ENCODE measurements around the gene GJD2.

Gene GJD2

GRCh38 chr15:34754674-34755418, at the start of gene GJD2:
Gene GJD2, minus strand, starts transcription at chr15:34754998. Its CDS starts 510 bp downstream, at chr15:34754488.
- in situ Hi-C loops (cut with MboI; ENCODE audit: low sequenced_read_pairs), result no loop called here

- in situ Hi-C loops (cut with MboI; ENCODE audit: low sequenced_read_pairs), result no loop called here
Measured at GRCh38 chr15:34804113-34804512, 49.3 kb upstream of the GJD2 start.

DNA sequence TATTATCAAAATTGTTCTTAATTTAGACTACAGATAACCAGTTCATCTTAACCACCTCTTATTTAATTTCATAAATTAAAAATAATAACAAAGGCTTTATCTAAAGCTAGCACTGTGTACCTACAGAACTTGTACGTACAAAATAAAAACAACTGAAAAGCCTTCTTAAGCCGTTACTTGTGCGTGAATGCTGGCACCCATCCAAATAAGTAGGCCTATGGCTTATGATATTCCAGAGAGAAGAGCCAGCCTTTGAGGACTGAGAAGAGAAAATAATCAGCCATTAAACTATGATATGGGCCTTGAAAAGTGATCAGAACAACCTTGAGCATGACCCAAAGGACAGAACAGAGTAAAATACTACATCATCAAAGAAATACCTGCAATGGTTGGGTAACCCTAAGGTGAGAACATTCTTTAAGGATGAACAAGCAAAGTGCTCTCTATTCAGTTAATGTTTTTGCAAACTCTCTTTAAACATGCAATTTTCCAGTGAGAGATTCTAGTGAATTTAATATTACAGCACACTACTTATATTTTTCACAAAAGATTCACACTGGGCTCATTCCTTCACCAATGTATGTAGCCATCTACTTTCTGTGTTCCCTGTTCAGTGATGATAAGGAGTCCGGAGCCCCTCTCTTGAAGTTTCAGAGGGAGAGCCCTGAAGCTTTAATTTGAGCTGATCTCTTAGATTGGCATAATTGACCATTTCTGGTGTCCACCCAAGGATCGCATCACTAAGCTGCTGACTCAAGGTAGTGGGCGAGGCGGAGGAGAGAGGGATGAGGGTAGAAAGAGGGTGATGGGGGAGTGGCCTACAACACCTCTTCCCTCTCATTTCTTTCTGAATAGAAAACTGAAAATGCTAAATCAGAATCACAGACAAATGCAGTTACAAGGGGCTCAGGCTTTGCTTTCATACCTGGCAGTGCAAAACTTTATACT, 48.3 kb upstream of the GJD2 start:
- in situ Hi-C loops (cut with MboI; ENCODE audit: low sequenced_read_pairs), result no loop called here

DNA sequence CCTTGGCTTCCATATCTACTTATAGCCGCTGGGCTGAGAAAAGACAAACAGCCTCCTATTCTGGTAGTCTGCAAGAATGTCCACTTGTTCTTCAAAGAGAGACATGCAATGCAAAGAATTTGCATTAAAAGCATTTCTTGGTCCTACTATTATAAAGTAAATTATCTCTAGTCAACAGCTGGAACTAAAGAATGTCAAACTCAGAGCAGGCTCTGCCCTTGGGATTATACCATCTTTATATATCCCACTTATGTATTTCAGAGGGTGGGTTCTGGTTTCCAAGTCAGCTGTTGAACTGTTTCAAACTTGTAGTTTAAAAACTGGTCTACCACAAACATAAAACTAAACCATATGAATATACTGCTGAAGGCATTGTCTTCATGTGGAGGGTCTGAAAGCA, 47.6 kb upstream of the GJD2 start:
- in situ Hi-C loops (cut with MboI; ENCODE audit: low sequenced_read_pairs), result no loop called here

- in situ Hi-C loops (cut with MboI; ENCODE audit: low sequenced_read_pairs), result no loop called here
Measured at GRCh38 chr15:34799149-34800101, 44.6 kb upstream of the GJD2 start.

GRCh38 chr15:34796847-34797435, 42.1 kb upstream of the GJD2 start:
- in situ Hi-C loops (cut with MboI; ENCODE audit: low sequenced_read_pairs), result no loop called here

DNA sequence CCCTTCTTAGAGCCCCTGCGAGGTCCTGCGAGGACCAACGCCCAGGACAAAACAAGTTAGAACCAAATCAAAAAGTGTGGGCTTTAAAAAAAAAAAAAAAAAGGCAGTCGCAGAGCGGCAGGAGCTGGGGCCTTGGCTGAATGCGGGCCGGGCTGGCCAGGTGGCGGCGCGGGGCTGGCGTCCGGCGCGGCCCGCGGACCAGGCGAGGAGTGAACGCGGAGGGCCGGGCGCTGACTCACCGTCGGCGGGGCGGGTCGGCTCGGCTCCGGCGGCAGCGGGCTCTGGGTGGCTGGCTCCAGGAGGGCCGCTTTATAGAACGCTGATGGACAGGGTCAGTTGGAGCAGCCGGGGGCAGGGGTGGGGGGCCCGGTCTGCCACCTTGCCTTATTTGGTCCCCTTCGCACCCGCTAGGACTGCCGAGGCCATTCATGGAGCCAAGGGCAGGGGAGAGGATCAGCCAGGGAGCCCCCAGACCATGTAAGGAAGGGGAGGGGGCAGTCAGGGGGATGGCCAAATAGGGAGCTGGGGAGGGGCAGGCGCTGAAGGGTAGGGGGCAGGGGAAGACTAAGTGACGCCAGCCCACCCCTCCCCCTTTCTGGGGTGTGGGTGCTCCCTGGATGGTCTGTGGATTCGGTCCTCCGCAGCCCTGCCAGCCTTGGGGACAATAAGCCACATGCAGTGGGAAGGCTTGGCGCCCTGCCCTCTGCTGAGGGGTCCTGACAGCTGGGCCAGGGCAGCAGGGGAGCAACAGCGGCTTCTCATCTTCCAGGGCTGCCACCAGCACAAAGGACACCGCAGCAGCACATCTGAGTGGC, 40.7 kb upstream of the GJD2 start, which contains the start of gene ACTC1:
Gene ACTC1, minus strand, starts transcription at position 283 of the 815 bp plus-strand sequence. CDS start 741 bp downstream, outside the sequence.
- in situ Hi-C loops (cut with MboI; ENCODE audit: low sequenced_read_pairs), result no loop called here

GRCh38 chr15:34794590-34795206, 39.9 kb upstream of the GJD2 start:
- in situ Hi-C loops (cut with MboI; ENCODE audit: low sequenced_read_pairs), result no loop called here

DNA sequence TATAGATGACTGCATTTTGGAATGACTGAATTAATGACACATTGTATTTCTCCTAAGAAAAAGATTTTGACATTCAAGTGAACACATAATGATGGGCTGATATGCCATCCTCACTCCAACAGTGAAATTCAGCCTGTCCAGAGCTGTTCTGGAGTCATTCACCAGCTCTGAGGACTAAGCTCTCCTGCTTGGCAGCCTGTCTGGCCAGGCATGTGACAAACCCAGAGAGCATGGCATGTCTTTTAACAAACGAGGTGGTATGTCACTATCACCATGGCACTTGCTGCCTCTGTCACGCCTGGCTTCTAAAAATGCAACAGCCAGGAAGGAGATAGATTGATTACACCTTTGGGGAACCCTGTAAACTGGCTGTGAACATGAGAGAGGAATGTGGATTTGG, 39.1 kb upstream of the GJD2 start:
- in situ Hi-C loops (cut with MboI; ENCODE audit: low sequenced_read_pairs), result no loop called here

DNA sequence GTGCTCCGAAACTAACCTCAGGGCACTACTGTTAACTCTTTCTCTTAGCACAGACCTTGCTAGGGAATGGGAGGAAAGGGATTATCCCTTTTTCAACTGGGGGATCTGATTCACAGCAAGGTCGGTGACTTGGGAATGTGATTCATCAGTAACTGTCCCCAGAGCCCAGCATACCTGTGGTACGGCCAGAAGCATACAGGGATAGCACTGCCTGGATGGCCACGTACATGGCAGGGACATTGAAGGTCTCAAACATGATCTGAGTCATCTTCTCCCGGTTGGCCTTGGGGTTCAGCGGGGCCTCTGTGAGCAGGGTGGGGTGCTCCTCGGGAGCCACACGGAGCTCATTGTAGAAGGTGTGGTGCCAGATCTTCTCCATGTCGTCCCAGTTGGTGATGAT, 38.3 kb upstream of the GJD2 start:
- in situ Hi-C loops (cut with MboI; ENCODE audit: low sequenced_read_pairs), result no loop called here

DNA sequence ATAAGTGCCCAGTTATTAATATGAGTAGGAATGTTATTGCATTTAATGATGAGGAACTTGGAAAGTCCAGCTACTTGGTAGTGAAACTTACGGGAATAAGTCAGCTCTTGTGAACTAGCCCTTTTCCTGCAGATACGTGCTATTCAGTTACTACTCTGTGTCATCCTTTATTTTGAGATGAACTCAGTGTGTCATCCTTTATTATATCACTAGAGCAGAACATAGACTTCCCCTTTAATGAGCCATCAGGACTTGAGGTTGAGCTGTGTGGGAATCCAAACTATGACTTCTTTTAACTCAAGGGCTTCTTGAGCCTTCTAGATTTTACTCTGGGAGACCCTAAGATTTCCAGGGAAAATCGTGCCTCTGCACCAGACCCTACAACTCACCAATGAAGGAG, 36.9 kb upstream of the GJD2 start:
- in situ Hi-C loops (cut with MboI; ENCODE audit: low sequenced_read_pairs), result no loop called here

GRCh38 chr15:34790121-34790520, 35.3 kb upstream of the GJD2 start:
- in situ Hi-C loops (cut with MboI; ENCODE audit: low sequenced_read_pairs), result no loop called here

GRCh38 chr15:34789326-34789725, 34.5 kb upstream of the GJD2 start:
- in situ Hi-C loops (cut with MboI; ENCODE audit: low sequenced_read_pairs), result no loop called here

DNA sequence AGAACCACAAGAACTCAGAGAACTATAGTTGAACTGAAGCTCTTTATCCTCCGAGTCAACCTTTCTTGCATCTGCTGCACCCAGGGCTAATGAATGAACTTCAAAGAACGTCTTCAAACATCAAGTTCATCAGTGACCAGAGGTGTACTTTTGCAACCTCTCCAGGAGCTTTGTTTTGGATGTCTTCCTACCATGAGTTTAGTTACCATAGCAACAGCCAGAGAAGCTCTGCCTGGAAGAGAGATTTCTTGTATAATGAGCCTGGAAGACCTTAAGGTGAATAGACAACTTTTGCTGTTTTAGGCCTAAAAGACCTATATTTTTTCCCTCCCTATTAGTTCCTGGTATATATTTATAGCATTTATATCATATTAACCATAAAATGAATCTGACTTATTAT, 31.4 kb upstream of the GJD2 start:
- in situ Hi-C loops (cut with MboI; ENCODE audit: low sequenced_read_pairs), result no loop called here

DNA sequence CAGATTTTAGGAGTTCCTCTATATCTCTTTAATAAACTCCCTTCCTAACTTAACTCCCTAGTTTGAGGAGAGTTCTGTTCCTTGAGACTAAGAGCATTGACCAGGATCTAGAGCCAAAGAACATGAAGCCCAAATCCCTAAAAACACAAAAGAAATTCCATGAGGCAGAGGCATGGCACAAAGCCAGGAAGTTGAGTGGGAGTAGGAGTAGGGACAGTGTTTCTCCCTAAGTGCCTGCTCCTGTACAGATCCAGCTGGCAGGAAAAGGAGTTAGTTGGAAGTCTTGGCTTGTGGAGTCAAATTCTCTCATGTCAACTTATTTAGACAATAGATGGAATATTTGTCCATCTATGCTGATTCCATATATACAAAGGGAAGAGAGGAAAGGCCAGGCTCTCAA, 29.2 kb upstream of the GJD2 start:
- in situ Hi-C loops (cut with MboI; ENCODE audit: low sequenced_read_pairs), result no loop called here

DNA sequence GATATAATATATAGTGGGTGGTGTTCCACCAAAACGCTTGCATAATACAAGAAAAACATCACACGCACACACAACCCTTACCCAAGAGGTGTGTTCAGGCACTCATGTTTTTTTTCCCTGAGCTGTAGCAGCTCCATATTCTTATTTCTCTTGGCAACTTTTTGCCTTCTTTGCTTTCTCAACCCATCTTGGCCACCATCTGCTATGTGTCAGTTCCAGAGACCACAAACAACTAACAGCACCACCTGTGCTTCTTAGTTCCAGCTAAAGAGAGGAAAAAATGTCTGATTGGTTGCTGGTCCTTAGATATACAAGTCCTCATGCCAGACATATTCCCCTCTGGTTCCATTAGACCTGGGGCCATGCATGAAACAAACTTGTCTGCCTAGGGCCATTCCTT, 28.6 kb upstream of the GJD2 start:
- in situ Hi-C loops (cut with MboI; ENCODE audit: low sequenced_read_pairs), result no loop called here

GRCh38 chr15:34782901-34783300, 28.1 kb upstream of the GJD2 start:
- in situ Hi-C loops (cut with MboI; ENCODE audit: low sequenced_read_pairs), result no loop called here

DNA sequence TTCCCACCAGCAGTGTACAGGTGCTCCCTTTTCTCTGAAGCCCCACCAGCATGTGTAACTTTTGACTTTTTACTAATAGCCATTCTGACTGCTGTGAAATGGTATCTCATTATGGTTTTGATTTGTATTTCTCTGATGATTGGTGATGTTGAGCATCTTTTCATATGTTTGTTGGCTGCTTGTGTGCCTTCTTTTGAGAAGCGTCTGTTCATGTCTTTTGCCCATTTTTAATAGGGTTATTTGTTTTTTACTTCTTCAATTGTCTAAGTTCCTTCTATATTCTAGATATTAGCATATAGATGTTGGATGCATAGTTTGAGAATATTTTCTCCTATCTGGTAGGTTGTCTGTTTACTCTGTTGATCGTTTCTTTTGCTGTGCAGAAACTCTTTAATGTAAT, 25.9 kb upstream of the GJD2 start:
- in situ Hi-C loops (cut with MboI; ENCODE audit: low sequenced_read_pairs), result no loop called here

DNA sequence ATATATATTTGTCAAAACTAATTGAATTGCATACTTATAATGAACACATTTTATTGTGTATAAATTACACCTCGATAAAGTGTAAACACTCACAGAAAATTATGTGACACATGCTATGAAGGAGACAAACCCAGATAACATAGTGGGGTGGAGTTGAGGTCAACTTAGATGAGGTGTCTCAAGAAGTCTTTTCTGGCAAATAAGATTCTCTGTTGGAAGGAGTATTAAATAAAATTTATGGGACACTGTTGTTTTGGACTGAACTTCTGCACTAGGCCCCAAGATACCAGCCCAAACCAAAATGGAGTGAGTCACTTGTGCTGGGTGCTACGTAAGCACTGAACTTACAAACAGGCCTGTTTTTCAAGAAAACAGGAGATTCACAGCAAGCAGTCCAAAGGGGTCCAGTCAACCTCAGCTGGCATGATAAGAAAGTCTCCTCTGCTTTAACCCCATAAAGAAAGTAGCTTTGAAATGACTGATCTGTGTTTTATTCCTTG, 21.9 kb upstream of the GJD2 start:
- in situ Hi-C loops (cut with MboI; ENCODE audit: low sequenced_read_pairs), result no loop called here

Measured in hTERT RPE-1 (cell line).